ENCODE results near the gene TMEM131L.
"Not testable (repeated sequence)": the region's sequence is repeated elsewhere in the genome, so short reads cannot be mapped to it uniquely, and the experiment has no call there.

TMEM131L gene

GRCh38 chr4:153595894-153596601 lies 129.9 kb downstream of the TMEM131L start:
- no peak for DNase-seq (ENCODE audit: low read depth, low spot score)
- Histone ChIP-seq H3K4me1 (ENCODE audit: control insufficient read depth, insufficient read depth, low read length) (no peaks in the 10 kb centered on the region), H3K9me3 (ENCODE audit: control insufficient read depth, insufficient read depth, low read length) (no peaks in the 10 kb centered on the region), H3K27ac (ENCODE audit: low read length) (no peak overlapping the region), H3K27me3 (ENCODE audit: control insufficient read depth, insufficient read depth, low read length) (no peaks in the 10 kb centered on the region), H3K36me3 (ENCODE audit: control insufficient read depth, insufficient read depth, low read length) (peaks cover 5% of the 10 kb centered on the region; the same call in 1 of the 2 replicates), H3K4me3 (ENCODE audit: low read length) (no peak overlapping the region)
- WGBS (ENCODE audit: insufficient coverage, insufficient read length): no CpG with 5 or more reads among the region's 6 CpGs

DNA sequence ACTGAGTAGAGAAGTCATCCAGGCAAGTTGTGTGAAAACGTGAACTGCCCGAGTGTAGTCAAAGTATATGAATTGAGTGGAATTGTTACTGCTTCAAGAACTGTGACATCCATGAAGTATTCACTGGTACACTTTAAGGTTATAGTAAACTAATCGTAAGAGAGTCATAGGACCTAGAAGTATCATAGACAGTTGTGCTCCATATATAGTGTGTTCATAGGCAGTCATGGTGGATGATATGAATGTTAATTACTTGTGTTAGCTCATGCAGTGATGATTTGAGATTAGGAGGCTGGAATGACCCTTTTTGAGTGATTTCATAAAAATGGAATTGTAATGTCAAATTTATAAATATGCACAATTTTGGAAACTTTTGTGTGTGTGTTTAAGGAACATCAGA lies 136.6 kb downstream of the TMEM131L start:
- Histone ChIP-seq H3K4me3 (ENCODE audit: low read length) (no peak overlapping the region), H3K27me3 (ENCODE audit: control insufficient read depth, insufficient read depth, low read length) (no peaks in the 10 kb centered on the region), H3K9me3 (ENCODE audit: control insufficient read depth, insufficient read depth, low read length) (no peaks in the 10 kb centered on the region), H3K27ac (ENCODE audit: low read length) (no peak overlapping the region), H3K4me1 (ENCODE audit: control insufficient read depth, insufficient read depth, low read length) (no peaks in the 10 kb centered on the region), H3K36me3 (ENCODE audit: control insufficient read depth, insufficient read depth, low read length) (peaks cover 16% of the 10 kb centered on the region; the same call in 1 of the 2 replicates)
- WGBS (ENCODE audit: insufficient coverage, insufficient read length): no CpG with 5 or more reads among the region's 3 CpGs
- no peak for DNase-seq (ENCODE audit: low read depth, low spot score)

DNA sequence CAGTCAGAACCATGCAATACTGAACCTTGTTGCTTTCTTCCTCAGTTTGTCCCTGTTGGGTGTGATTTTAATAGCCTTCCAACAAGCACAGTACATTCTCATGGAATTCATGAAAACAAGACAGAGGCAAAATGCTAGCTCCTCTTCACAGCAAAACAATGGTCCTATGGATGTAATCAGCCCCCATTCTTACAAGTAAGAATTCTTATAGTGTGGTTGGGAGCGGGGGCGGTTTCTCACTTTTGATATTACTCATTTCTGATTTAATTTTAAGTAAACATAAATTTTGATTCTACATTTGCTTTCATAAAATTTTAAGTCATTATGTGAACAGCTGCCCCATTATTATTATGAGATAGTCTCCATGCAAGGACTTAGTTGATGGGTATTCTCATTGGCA lies 137.1 kb downstream of the TMEM131L start:
- Histone ChIP-seq H3K4me3 (ENCODE audit: low read length) (no peak overlapping the region), H3K27ac (ENCODE audit: low read length) (no peak overlapping the region), H3K27me3 (ENCODE audit: control insufficient read depth, insufficient read depth, low read length) (no peaks in the 10 kb centered on the region), H3K9me3 (ENCODE audit: control insufficient read depth, insufficient read depth, low read length) (no peaks in the 10 kb centered on the region), H3K4me1 (ENCODE audit: control insufficient read depth, insufficient read depth, low read length) (no peaks in the 10 kb centered on the region), H3K36me3 (ENCODE audit: control insufficient read depth, insufficient read depth, low read length) (peaks cover 16% of the 10 kb centered on the region; the same call in 1 of the 2 replicates)
- DNase-seq (ENCODE audit: low read depth, low spot score): no peak
- WGBS (ENCODE audit: insufficient coverage, insufficient read length): no CpG with 5 or more reads among the region's 2 CpGs

DNA sequence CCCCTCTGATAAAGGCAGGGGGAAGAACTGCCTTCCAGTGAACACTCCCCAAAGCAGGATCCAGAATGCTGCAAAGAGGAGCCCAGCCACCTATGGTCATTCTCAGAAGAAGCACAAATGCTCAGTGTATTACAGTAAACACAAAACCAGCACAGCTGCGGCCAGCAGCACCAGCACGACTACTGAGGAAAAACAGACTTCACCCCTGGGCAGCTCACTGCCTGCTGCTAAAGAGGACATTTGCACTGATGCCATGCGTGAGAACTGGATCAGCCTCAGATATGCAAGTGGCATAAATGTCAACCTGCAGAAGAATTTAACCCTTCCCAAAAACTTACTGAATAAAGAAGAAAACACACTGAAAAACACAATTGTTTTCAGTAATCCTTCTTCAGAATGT lies 137.7 kb downstream of the TMEM131L start:
- Histone ChIP-seq H3K4me1 (ENCODE audit: control insufficient read depth, insufficient read depth, low read length) (no peaks in the 10 kb centered on the region), H3K4me3 (ENCODE audit: low read length) (no peak overlapping the region), H3K9me3 (ENCODE audit: control insufficient read depth, insufficient read depth, low read length) (no peaks in the 10 kb centered on the region), H3K36me3 (ENCODE audit: control insufficient read depth, insufficient read depth, low read length) (peaks cover 14% of the 10 kb centered on the region; the same call in 1 of the 2 replicates), H3K27me3 (ENCODE audit: control insufficient read depth, insufficient read depth, low read length) (no peaks in the 10 kb centered on the region), H3K27ac (ENCODE audit: low read length) (no peak overlapping the region)
- no CpG with 5 or more reads among the region's 3 CpGs for WGBS (ENCODE audit: insufficient coverage, insufficient read length)
- DNase-seq (ENCODE audit: low read depth, low spot score): no peak

- H3K27ac ChIP-seq (ENCODE audit: low read length); H3K9me3 ChIP-seq (ENCODE audit: control insufficient read depth, insufficient read depth, low read length); H3K4me1 ChIP-seq (ENCODE audit: control insufficient read depth, insufficient read depth, low read length); H3K36me3 ChIP-seq (ENCODE audit: control insufficient read depth, insufficient read depth, low read length); H3K27me3 ChIP-seq (ENCODE audit: control insufficient read depth, insufficient read depth, low read length); DNase-seq (ENCODE audit: low read depth, low spot score); H3K4me3 ChIP-seq (ENCODE audit: low read length): not testable (repeated sequence)
- no CpG with 5 or more reads among the region's 2 CpGs for WGBS (ENCODE audit: insufficient coverage, insufficient read length)
Measured at GRCh38 chr4:153609070-153609469, 142.9 kb downstream of the TMEM131L start.

DNA sequence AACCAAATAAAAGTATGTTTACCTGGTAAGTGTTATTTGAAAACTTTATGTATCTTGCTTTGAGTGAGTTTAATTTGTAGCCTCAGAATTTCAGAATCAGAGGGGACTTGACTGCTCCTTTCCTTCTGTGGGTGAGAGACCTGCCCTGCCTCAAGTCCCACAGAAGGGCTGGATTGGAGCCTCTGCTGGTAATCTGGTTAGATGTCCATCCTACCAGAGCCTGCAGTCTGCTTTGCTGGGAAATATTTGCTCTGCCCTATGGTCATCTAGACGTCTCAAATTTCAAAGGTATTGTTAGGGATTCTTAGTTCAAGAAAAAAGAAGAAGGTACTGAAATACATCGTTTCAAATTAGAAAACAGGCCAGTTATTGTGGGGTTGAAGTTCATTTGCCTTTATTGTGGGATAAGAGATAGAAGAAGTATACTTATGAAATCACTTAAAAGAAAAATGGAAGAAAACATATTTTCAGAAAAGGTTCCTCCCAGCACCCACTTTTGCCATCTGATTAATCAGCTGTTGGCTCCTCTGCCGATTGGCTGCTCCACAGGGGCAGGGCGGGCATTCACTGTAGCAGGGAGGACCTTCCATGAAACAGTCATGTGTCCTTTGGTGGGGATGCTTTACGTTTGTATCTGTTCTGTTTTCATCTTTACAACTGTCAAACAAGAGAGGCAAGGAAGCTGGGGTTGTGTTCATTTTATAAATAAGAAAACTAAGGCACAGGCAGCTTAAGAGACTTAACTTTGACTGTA lies 144.6 kb downstream of the TMEM131L start:
- H3K4me1 ChIP-seq (ENCODE audit: control insufficient read depth, insufficient read depth, low read length): no peaks in the 10 kb centered on the region
- no peaks in the 10 kb centered on the region for H3K36me3 ChIP-seq (ENCODE audit: control insufficient read depth, insufficient read depth, low read length)
- no peaks in the 10 kb centered on the region for H3K27me3 ChIP-seq (ENCODE audit: control insufficient read depth, insufficient read depth, low read length)
- no peak overlapping the region for H3K27ac ChIP-seq (ENCODE audit: low read length)
- no CpG with 5 or more reads among the region's 5 CpGs for WGBS (ENCODE audit: insufficient coverage, insufficient read length)
- no peaks in the 10 kb centered on the region for H3K9me3 ChIP-seq (ENCODE audit: control insufficient read depth, insufficient read depth, low read length)
- no peak overlapping the region for H3K4me3 ChIP-seq (ENCODE audit: low read length)
- no peak for DNase-seq (ENCODE audit: low read depth, low spot score)

DNA sequence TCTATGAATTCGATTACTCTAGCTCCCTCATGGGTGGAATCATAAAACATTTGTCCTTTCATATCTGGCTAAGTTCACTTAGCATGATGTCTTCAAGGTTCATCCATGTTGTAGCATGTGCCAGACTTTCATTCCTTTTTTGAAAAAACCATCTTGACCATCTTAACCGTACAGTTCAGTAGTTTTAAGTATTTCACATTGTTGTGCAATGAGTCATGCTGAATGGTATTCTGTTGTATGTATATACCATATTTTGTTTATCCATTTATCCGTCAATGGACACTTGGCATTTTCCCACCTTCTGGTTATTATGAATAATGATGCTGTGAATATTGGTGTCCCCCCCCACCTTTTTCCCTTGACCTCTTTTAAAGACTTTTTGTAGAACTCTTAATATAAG lies 145.5 kb downstream of the TMEM131L start:
- Histone ChIP-seq H3K27me3 (ENCODE audit: control insufficient read depth, insufficient read depth, low read length) (no peaks in the 10 kb centered on the region), H3K4me3 (ENCODE audit: low read length) (no peak overlapping the region), H3K36me3 (ENCODE audit: control insufficient read depth, insufficient read depth, low read length) (no peaks in the 10 kb centered on the region), H3K4me1 (ENCODE audit: control insufficient read depth, insufficient read depth, low read length) (no peaks in the 10 kb centered on the region), H3K27ac (ENCODE audit: low read length) (no peak overlapping the region), H3K9me3 (ENCODE audit: control insufficient read depth, insufficient read depth, low read length) (no peaks in the 10 kb centered on the region)
- no peak for DNase-seq (ENCODE audit: low read depth, low spot score)
- no CpG with 5 or more reads among the region's 3 CpGs for WGBS (ENCODE audit: insufficient coverage, insufficient read length)

DNA sequence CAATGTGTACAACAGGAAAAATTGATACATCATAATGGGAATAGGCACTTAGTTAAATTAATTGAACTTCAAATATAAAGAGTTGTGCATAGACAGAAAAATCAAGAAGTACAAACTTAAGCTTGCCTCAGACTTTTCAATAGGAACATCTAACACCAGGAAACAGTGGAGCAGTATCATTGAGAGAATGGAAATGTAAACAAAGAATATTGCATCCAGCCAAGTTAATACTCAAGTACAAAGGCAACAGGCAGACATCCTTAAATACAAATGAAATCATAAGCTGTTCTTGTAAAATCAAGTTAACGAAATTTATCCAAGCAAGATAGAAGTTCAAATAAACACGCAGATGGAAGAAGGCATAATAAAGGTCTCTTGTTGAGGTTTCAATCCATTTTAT lies 146.7 kb downstream of the TMEM131L start:
- WGBS (ENCODE audit: insufficient coverage, insufficient read length): no CpG with 5 or more reads among the region's 2 CpGs
- Histone ChIP-seq H3K9me3 (ENCODE audit: control insufficient read depth, insufficient read depth, low read length) (no peaks in the 10 kb centered on the region), H3K36me3 (ENCODE audit: control insufficient read depth, insufficient read depth, low read length) (0 out of 2 replicates have a peak, but pooled peaks cover 2% of the 10 kb centered on the region), H3K27ac (ENCODE audit: low read length) (no peak overlapping the region), H3K4me3 (ENCODE audit: low read length) (no peak overlapping the region), H3K27me3 (ENCODE audit: control insufficient read depth, insufficient read depth, low read length) (no peaks in the 10 kb centered on the region), H3K4me1 (ENCODE audit: control insufficient read depth, insufficient read depth, low read length) (no peaks in the 10 kb centered on the region)
- no peak for DNase-seq (ENCODE audit: low read depth, low spot score)

DNA sequence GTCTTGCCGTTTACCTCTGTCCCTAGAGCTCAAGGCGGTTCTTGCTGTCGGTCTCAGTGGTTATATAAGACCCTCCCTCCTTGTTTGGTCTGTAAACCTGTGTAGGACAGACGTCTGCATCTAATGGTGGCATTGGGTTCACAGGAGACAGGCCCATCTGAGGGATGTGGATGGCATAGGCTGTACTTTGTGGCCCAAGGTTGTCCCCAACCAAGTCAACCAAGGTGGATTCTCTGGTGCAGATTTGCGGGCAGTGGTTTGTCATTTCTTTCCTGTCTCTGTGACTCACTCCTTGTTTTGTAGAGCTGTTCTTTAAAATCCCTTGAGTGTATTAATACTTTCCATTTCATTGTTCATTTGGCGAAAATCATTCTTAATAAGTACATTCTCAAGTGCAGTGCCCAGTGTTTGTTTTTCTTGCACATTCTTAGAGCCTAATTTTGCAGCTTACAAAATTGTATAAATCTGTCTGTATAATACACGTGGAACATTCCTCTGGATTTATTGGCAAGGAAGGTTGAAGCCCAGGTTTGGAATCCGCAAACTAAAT lies 149.9 kb downstream of the TMEM131L start:
- H3K27me3 ChIP-seq (ENCODE audit: control insufficient read depth, insufficient read depth, low read length): no peaks in the 10 kb centered on the region
- H3K9me3 ChIP-seq (ENCODE audit: control insufficient read depth, insufficient read depth, low read length): no peaks in the 10 kb centered on the region
- H3K27ac ChIP-seq (ENCODE audit: low read length): no peak overlapping the region
- no peak overlapping the region for H3K4me3 ChIP-seq (ENCODE audit: low read length)
- no peak for DNase-seq (ENCODE audit: low read depth, low spot score)
- H3K4me1 ChIP-seq (ENCODE audit: control insufficient read depth, insufficient read depth, low read length): no peaks in the 10 kb centered on the region
- no CpG with 5 or more reads among the region's 8 CpGs for WGBS (ENCODE audit: insufficient coverage, insufficient read length)
- peaks cover 2% of the 10 kb centered on the region; the same call in 1 of the 2 replicates for H3K36me3 ChIP-seq (ENCODE audit: control insufficient read depth, insufficient read depth, low read length)

- Histone ChIP-seq H3K4me1 (ENCODE audit: control insufficient read depth, insufficient read depth, low read length) (no peaks in the 10 kb centered on the region; the same call in 1 of the 2 replicates), H3K9me3 (ENCODE audit: control insufficient read depth, insufficient read depth, low read length) (no peaks in the 10 kb centered on the region), H3K36me3 (ENCODE audit: control insufficient read depth, insufficient read depth, low read length) (peaks cover 16% of the 10 kb centered on the region), H3K27ac (ENCODE audit: low read length) (no peak overlapping the region), H3K27me3 (ENCODE audit: control insufficient read depth, insufficient read depth, low read length) (no peaks in the 10 kb centered on the region), H3K4me3 (ENCODE audit: low read length) (no peak overlapping the region)
- no CpG with 5 or more reads among the region's 6 CpGs for WGBS (ENCODE audit: insufficient coverage, insufficient read length)
- DNase-seq (ENCODE audit: low read depth, low spot score): no peak
Measured at GRCh38 chr4:153618833-153619232, 152.7 kb downstream of the TMEM131L start.
